ENCODE results near the gene WDR20. TPM values are rescaled to one million over a fixed set of nuclear protein-coding genes. Genes with fewer than 3 reads are reported as not detected.

WDR20 gene
- total RNA-seq, 1 donor, result 14.7 TPM

DNA sequence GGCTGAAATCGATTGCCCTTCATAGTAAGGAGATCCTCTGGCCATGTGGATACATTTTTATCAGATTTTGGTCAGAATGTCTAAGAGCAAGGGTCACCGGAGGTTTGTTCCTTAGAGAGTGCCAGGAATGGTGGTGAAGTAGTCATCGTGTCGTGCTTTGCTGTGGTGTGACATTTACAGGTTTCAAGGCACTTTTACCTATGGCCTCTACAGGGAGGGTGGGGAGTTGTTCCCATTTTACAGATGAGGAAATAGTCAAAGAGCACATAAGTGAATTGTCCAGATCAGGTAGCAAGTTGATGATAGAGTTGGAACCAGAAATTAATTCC is 57.2 kb downstream of the WDR20 start:
- TF ChIP-seq, protein P1, sequence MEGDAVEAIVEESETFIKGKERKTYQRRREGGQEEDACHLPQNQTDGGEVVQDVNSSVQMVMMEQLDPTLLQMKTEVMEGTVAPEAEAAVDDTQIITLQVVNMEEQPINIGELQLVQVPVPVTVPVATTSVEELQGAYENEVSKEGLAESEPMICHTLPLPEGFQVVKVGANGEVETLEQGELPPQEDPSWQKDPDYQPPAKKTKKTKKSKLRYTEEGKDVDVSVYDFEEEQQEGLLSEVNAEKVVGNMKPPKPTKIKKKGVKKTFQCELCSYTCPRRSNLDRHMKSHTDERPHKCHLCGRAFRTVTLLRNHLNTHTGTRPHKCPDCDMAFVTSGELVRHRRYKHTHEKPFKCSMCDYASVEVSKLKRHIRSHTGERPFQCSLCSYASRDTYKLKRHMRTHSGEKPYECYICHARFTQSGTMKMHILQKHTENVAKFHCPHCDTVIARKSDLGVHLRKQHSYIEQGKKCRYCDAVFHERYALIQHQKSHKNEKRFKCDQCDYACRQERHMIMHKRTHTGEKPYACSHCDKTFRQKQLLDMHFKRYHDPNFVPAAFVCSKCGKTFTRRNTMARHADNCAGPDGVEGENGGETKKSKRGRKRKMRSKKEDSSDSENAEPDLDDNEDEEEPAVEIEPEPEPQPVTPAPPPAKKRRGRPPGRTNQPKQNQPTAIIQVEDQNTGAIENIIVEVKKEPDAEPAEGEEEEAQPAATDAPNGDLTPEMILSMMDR (IDR thresholded peaks at IDR 0.05; ENCODE audit: insufficient read depth, low read depth, low read length), result no peak
- DNase-seq (ENCODE audit: low read depth), result no peak

DNA sequence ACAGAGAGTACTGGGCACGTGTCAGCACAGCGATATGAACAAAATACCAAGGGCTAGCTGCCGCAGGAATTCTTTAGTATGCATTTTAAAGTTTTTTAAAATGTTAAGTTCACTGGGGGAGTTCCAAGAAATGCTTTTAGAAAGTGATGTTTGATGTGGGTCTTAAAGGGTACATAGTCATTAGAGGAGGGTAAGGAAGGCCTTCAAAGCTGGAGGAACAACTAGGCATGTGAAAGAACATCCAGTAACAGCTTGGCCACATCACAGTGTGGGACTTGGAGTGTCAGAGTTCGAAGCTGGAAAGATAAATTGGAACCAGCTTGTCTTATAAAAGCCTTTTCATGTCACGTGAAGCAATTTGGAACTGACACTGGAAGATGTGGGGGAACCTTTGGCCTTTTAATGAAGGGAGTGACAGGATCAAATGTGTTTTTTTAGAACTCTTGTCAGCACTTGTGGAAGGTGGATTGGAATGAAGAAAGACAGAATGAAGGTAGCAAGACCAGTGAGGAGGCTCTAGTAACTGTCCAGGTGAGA is 57.7 kb downstream of the WDR20 start:
- TF ChIP-seq, protein P1 (IDR thresholded peaks at IDR 0.05; ENCODE audit: insufficient read depth, low read depth, low read length), result no peak
- no peak overlapping the region for H3K4me3 ChIP-seq (ENCODE audit: low read depth, low read length)
- no peak for DNase-seq (ENCODE audit: low read depth)

More for the DNA sequence above, 57.2 kb downstream of the WDR20 start:
- H3K4me3 ChIP-seq (ENCODE audit: low read depth, low read length), result no peak overlapping the region

DNA sequence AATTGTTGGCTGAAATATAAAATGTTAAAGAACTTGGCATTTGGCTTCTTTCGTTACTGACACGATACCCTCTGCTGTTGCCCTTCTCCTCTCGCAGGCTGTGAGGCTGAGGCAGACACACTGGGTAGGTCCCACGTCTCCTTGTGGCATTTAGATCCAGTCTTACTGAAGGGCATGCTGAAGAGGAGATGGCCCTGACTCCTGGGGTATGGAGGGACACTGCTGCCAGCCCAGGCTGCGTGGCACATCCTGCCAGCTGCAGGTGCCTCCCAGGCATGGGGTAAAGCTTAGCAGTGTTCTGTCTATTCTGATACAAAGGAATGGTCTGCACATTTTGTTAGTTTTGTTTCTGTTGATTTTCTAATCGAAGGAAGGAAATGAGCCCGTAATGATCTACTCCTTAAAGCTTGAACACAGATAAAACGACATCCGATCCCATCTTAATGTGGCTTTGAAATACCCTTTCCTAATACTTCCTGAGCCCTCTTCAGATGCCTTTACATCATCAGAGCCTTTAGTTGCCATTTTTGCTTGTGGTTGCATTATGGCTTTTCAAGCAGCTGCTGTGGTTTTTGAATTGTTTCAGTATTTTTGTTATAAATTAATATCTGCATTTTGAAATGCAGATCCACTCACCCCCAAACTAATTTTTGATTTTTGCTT is 61.1 kb downstream of the WDR20 start:
- H3K4me3 ChIP-seq (ENCODE audit: low read depth, low read length), result no peak overlapping the region
- DNase-seq (ENCODE audit: low read depth), result no peak
- TF ChIP-seq, protein P1 (IDR thresholded peaks at IDR 0.05; ENCODE audit: insufficient read depth, low read depth, low read length), result no peak

DNA sequence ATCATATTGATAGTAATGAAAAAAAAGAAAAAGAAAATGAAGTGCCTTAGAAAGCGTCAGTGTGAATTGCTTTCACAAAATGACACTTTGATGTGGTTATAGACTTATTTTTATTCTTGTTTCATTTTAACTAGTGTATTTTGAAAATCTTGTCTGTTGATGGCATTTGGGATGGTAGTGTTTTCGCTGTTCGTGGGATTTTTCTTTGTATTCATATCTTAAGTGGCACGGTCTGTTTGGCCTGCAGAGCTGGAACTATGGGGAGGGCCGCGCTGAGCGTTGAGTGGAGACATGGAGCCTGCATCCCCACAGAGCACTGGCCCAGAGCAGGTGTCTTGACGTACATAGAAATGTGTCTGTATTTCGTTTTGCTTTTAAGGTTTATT is 61.6 kb downstream of the WDR20 start:
- no peak for DNase-seq (ENCODE audit: low read depth)
- no peak overlapping the region for H3K4me3 ChIP-seq (ENCODE audit: low read depth, low read length)
- TF ChIP-seq, protein P1 (IDR thresholded peaks at IDR 0.05; ENCODE audit: insufficient read depth, low read depth, low read length), result no peak

DNA sequence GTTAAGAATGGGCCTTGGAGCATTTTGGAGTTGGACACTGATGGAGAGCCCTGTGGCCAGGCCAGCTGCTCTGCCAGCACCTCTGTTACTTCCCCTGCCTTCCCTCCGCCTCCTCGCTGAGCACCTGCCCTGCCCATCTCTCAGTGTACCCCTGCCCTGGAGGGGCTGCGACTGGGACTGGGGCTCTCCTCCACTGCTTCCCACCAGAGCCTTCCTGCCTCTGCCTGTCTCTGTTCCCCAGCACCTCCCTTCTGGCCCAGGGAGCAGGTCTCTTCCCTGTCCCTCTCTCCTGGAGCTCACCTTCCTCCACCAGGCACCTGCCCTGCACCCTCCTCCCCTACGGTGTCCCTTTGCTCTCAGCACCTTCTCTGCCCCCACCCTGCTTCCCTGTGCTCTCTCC is 62.1 kb downstream of the WDR20 start:
- TF ChIP-seq, protein P1 (IDR thresholded peaks at IDR 0.05; ENCODE audit: insufficient read depth, low read depth, low read length), result no peak
- DNase-seq (ENCODE audit: low read depth), result no peak
- H3K4me3 ChIP-seq (ENCODE audit: low read depth, low read length), result no peak overlapping the region

DNA sequence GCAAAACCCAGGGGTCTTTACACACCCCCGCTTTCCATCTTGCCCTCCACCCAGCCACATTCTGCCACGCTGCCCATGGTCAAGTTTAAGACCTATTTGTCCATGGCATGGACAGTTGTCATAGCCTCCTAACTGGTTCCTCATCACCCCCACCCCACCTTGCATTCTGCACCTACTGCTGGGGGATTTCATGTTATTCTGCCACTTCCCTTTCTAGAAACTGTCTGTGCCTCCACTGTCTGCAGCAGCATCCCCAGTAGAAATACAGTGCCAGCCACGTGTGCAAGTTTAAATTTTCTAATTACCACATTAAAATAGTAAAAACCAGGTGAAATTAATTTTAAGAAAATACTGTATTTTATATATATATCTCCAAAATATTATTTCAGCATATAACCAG is 63.2 kb downstream of the WDR20 start:
- TF ChIP-seq, protein P1 (IDR thresholded peaks at IDR 0.05; ENCODE audit: insufficient read depth, low read depth, low read length), result no peak
- DNase-seq (ENCODE audit: low read depth), result no peak
- H3K4me3 ChIP-seq (ENCODE audit: low read depth, low read length), result no peak overlapping the region

DNA sequence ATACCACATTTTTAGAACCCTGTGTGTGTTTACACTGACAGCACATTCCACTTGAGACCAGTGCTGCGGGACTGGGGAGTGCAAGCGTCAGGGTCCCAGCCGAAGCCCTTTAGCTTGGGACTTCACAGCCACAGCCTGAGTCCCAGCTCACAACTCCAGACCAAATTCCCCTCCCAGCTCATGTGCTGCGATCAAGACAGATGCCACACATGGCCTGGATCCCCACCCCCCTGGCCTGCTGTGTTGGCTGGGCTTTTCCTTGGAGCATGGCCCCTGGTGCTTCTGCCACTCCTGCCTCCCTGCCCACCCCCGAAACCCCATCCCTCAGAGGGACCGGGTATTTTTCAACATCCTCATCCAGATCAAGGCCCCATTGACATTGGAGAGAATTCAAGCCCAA is 63.7 kb downstream of the WDR20 start:
- DNase-seq (ENCODE audit: low read depth), result no peak
- H3K4me3 ChIP-seq (ENCODE audit: low read depth, low read length), result no peak overlapping the region
- TF ChIP-seq, protein P1 (IDR thresholded peaks at IDR 0.05; ENCODE audit: insufficient read depth, low read depth, low read length), result no peak

Data from fibroblast of villous mesenchyme (primary cell).